H9 (cell line): ENCODE results near the gene NUDT15. TPM values are rescaled to one million over a fixed set of nuclear protein-coding genes. Genes with fewer than 3 reads are reported as not detected.

ENCODE experiments used
- DNase-seq: peaks from one replicate; pipeline ENCODE4 v3.0.0-alpha.2; 2017
- H2AFZ ChIP-seq: one replicate; pipeline ENCODE4 v1.6.1; 2013; ENCODE audit warnings: mild to moderate bottlenecking, low read length, control low read depth, moderate library complexity
- H2AK5ac ChIP-seq: 2 replicates; pipeline ENCODE4 v1.6.1; 2013; ENCODE audit warnings: low read length, control low read depth, mixed read lengths; ENCODE audit not compliant: insufficient read length
- H2BK120ac ChIP-seq: one replicate; pipeline ENCODE4 v1.6.1; 2013; ENCODE audit warnings: low read depth, mild to moderate bottlenecking, low read length, control low read depth, inconsistent platforms; ENCODE audit not compliant: poor library complexity, severe bottlenecking
- H2BK12ac ChIP-seq: 2 replicates; pipeline ENCODE4 v1.6.1; 2013; ENCODE audit warnings: low read length, control low read depth, mixed read lengths, low read depth; ENCODE audit not compliant: insufficient read length
- H2BK15ac ChIP-seq: 2 replicates; pipeline ENCODE4 v1.6.1; 2013; ENCODE audit warnings: low read depth, low read length, control low read depth
- H2BK20ac ChIP-seq: one replicate; pipeline ENCODE4 v1.6.1; 2013; ENCODE audit warnings: low read depth, mild to moderate bottlenecking, low read length, control low read depth, inconsistent platforms; ENCODE audit not compliant: poor library complexity, severe bottlenecking
- H2BK5ac ChIP-seq: 2 replicates; pipeline ENCODE4 v1.6.1; 2013; ENCODE audit warnings: low read length, control low read depth, mixed read lengths; ENCODE audit not compliant: insufficient read length
- H3K14ac ChIP-seq: 2 replicates; pipeline ENCODE4 v1.6.1; 2013; ENCODE audit warnings: low read length, control low read depth; ENCODE audit not compliant: insufficient read depth
- H3K18ac ChIP-seq: 2 replicates; pipeline ENCODE4 v1.6.1; 2013; ENCODE audit warnings: low read depth, mild to moderate bottlenecking, mixed read lengths, low read length, control low read depth; ENCODE audit not compliant: insufficient read length
- H3K23ac ChIP-seq: 2 replicates; pipeline ENCODE4 v1.6.1; 2013; ENCODE audit warnings: low read length, control low read depth, mixed read lengths, low read depth; ENCODE audit not compliant: insufficient read length
- H3K23me2 ChIP-seq: 2 replicates; pipeline ENCODE4 v1.6.1; 2013; ENCODE audit warnings: low read depth, mild to moderate bottlenecking, mixed read lengths, low read length, control low read depth; ENCODE audit not compliant: insufficient read length, poor library complexity, severe bottlenecking
- H3K27ac ChIP-seq: 2 replicates; pipeline ENCODE4 v1.5.1; 2013; ENCODE audit warnings: low read length, control low read depth, mixed read lengths, low read depth; ENCODE audit not compliant: insufficient read length
- H3K27me3 ChIP-seq: 2 replicates; pipeline ENCODE4 v1.6.1; 2013; ENCODE audit warnings: low read length, control low read depth, inconsistent platforms; ENCODE audit not compliant: insufficient read depth
- H3K4ac ChIP-seq: 2 replicates; pipeline ENCODE4 v1.6.1; 2013; ENCODE audit warnings: low read depth, mild to moderate bottlenecking, control low read depth, inconsistent platforms, low read length, moderate library complexity
- H3K4me1 ChIP-seq: 2 replicates; pipeline ENCODE4 v1.6.1; 2013; ENCODE audit warnings: low read length, control low read depth, inconsistent platforms; ENCODE audit not compliant: insufficient read depth
- H3K4me2 ChIP-seq: 2 replicates; pipeline ENCODE4 v1.6.1; 2013; ENCODE audit warnings: low read length, control low read depth, mixed read lengths; ENCODE audit not compliant: insufficient read length, insufficient read depth
- H3K56ac ChIP-seq: 2 replicates; pipeline ENCODE4 v1.6.1; 2013; ENCODE audit warnings: low read depth, mild to moderate bottlenecking, mixed read lengths, low read length, control low read depth; ENCODE audit not compliant: insufficient read length
- H3K79me1 ChIP-seq: 2 replicates; pipeline ENCODE4 v1.6.1; 2013; ENCODE audit warnings: low read depth, mild to moderate bottlenecking, moderate library complexity, low read length, control low read depth, inconsistent platforms; ENCODE audit not compliant: insufficient read depth, poor library complexity, severe bottlenecking
- H3K79me2 ChIP-seq: 2 replicates; pipeline ENCODE4 v1.6.1; 2013; ENCODE audit warnings: low read length, control low read depth, inconsistent platforms; ENCODE audit not compliant: insufficient read depth
- H3K9ac ChIP-seq: 2 replicates; pipeline ENCODE4 v1.6.1; 2013; ENCODE audit warnings: low read length, control low read depth, mixed read lengths; ENCODE audit not compliant: insufficient read length; ENCODE audit errors: extremely low read depth
- H3K9me3 ChIP-seq: one replicate; pipeline ENCODE4 v1.6.1; 2013; ENCODE audit warnings: low read depth, low read length, inconsistent platforms; ENCODE audit not compliant: control insufficient read depth
- H3T11ph ChIP-seq: one replicate; pipeline ENCODE4 v1.6.1; 2013; ENCODE audit warnings: mild to moderate bottlenecking, low read length, control low read depth, inconsistent platforms
- H4K20me1 ChIP-seq: one replicate; pipeline ENCODE4 v1.6.1; 2013; ENCODE audit not compliant: control insufficient read depth, insufficient read length, insufficient read depth
- H4K5ac ChIP-seq: 2 replicates; pipeline ENCODE4 v1.6.1; 2013; ENCODE audit warnings: low read depth, mild to moderate bottlenecking, mixed read lengths, low read length, control low read depth; ENCODE audit not compliant: insufficient read length
- H4K8ac ChIP-seq: replicated peaks from 2 replicates; pipeline ENCODE4 v1.6.1; 2013; ENCODE audit warnings: low read length, control low read depth, mixed read lengths, low read depth; ENCODE audit not compliant: insufficient read length
- H4K91ac ChIP-seq: 2 replicates; pipeline ENCODE4 v1.6.1; 2013; ENCODE audit warnings: low read depth, mild to moderate bottlenecking, moderate library complexity, mixed read lengths, low read length, control low read depth; ENCODE audit not compliant: insufficient read length
- H3K27ac Mint-ChIP-seq, 3 experiments: 2 replicates in 2 of 3; 3 replicates in 1 of 3; pipeline ENCODE4 v1.8.0; 2020 to 2021; ENCODE audit warnings: mixed read lengths in 3 of 3, mild to moderate bottlenecking in 1 of 3, moderate library complexity in 1 of 3
- H3K27me3 Mint-ChIP-seq: 2 replicates; pipeline ENCODE4 v1.8.0; 2021; ENCODE audit warnings: low read depth, mild to moderate bottlenecking, moderate library complexity, mixed read lengths
- H3K36me3 Mint-ChIP-seq, 3 experiments: 2 replicates in 2 of 3; 3 replicates in 1 of 3; pipeline ENCODE4 v1.8.0; 2020 to 2021; ENCODE audit warnings: low read depth in 3 of 3, mixed read lengths in 3 of 3; ENCODE audit not compliant: insufficient read depth in 1 of 3
- H3K4me1 Mint-ChIP-seq, 2 experiments: 2 replicates each; pipeline ENCODE4 v1.8.0; 2020; ENCODE audit warnings: mixed read lengths in 2 of 2
- H3K4me3 Mint-ChIP-seq, 2 experiments: 2 replicates in 1 of 2; 3 replicates in 1 of 2; pipeline ENCODE4 v1.8.0; 2020 to 2021; ENCODE audit warnings: mild to moderate bottlenecking in 2 of 2, mixed read lengths in 2 of 2, moderate library complexity in 1 of 2
- H3K9me3 Mint-ChIP-seq, 2 experiments: 2 replicates in 1 of 2; 3 replicates in 1 of 2; pipeline ENCODE4 v1.8.0; 2020; ENCODE audit warnings: mild to moderate bottlenecking in 2 of 2, mixed read lengths in 2 of 2, moderate library complexity in 1 of 2
- CTCF ChIP-seq: fragments of 200-600 bp; sonication (generic); conservative IDR thresholded peaks from 3 replicates; pipeline ENCODE4 v1.8.0; 2021; ENCODE audit warnings: antibody characterized with exemption, mild to moderate bottlenecking
- WGBS: extraction: QIAGEN DNeasy Blood & Tissue Kit; methylation state at CpG from one replicate; pipeline ENCODE4 v1.1.7; 2013; ENCODE audit warnings: missing lambda C conversion rate, low lambda C conversion rate, mixed read lengths; ENCODE audit not compliant: insufficient read length; ENCODE audit errors: extremely low coverage; 5-methylcytosine and 5-hydroxymethylcytosine counted together
- total RNA-seq: library from RNA; stranded (reverse); gene quantifications from 2 replicates; pipeline ENCODE4 v1.2.1, GENCODE V29; 2021

The NUDT15 gene
- total RNA-seq, 1 experiment from 2014 or later = 50.5 TPM

GRCh38 chr13:48019796-48020195 lies 17.7 kb upstream of the NUDT15 start:
- Histone ChIP-seq H2BK5ac (no peak overlapping the region), H4K91ac (no peak overlapping the region)

More at GRCh38 chr13:48019796-48020195, 17.7 kb upstream of the NUDT15 start:
- H3K23ac ChIP-seq = no peak overlapping the region
- H4K5ac ChIP-seq = no peak overlapping the region
- H3K4me1 ChIP-seq = no peaks in the 10 kb centered on the region
- no peak overlapping the region for H4K8ac ChIP-seq
- Mint-ChIP-seq H3K36me3 (no peaks in the 10 kb centered on the region; a peak in 4 of 7 replicates), H3K9me3 (peaks cover 0 to 10% of the 10 kb centered on the region in 2 experiments; a peak in 4 of 5 replicates), H3K27me3 (no peaks in the 10 kb centered on the region), H3K4me3 (no peak overlapping the region), H3K27ac (no peak overlapping the region), H3K4me1 (no peaks in the 10 kb centered on the region)
- H2BK12ac ChIP-seq = no peak overlapping the region
- H3K27me3 ChIP-seq = no peaks in the 10 kb centered on the region
- H3K27ac ChIP-seq = no peak overlapping the region
- no peak overlapping the region for H3K56ac ChIP-seq
- H3K79me2 ChIP-seq = no peaks in the 10 kb centered on the region
- no peaks in the 10 kb centered on the region for H3K9me3 ChIP-seq
- no peak for TF ChIP-seq CTCF
- DNase-seq = no peak
- WGBS = no CpG with 5 or more reads among the region's 1 CpG
- H3T11ph ChIP-seq = no peak overlapping the region
- H3K79me1 ChIP-seq = no peaks in the 10 kb centered on the region
- H2BK120ac ChIP-seq = no peak overlapping the region
- H2AFZ ChIP-seq = no peak overlapping the region
- H2BK15ac ChIP-seq = no peak overlapping the region
- H3K18ac ChIP-seq = no peak overlapping the region
- no peak overlapping the region for H2BK20ac ChIP-seq
- no peak overlapping the region for H3K9ac ChIP-seq
- no peaks in the 10 kb centered on the region for H3K23me2 ChIP-seq
- no peak overlapping the region for H2AK5ac ChIP-seq
- no peaks in the 10 kb centered on the region for H4K20me1 ChIP-seq
- no peak overlapping the region for H3K4me2 ChIP-seq
- H3K4ac ChIP-seq = no peak overlapping the region
- H3K14ac ChIP-seq = no peak overlapping the region
